GM12878 (cell line): ENCODE results near the gene LMF2. TPM values are rescaled to one million over a fixed set of nuclear protein-coding genes. Genes with fewer than 3 reads are reported as not detected.

Experiments used
- DPF2 ChIP-seq: fragments of 450-650 bp; IDR thresholded peaks from 2 replicates; pipeline ENCODE4 v1.6.1; 2017; ENCODE audit warnings: mild to moderate bottlenecking
- FOXK2 ChIP-seq: fragments of 450-650 bp; IDR thresholded peaks from 2 replicates; pipeline ENCODE4 v1.6.1; 2017; ENCODE audit warnings: mild to moderate bottlenecking, moderate library complexity
- FOXM1 ChIP-seq: IDR thresholded peaks from 2 replicates; pipeline ENCODE4 v1.6.1; 2012; ENCODE audit warnings: low read depth, mild to moderate bottlenecking, inconsistent platforms, low read length, moderate library complexity
- GABPA ChIP-seq: IDR thresholded peaks from 2 replicates; pipeline ENCODE4 v1.6.1; 2014; ENCODE audit warnings: antibody characterized with exemption, low read depth, mild to moderate bottlenecking, inconsistent platforms
- IKZF2 ChIP-seq, 2 experiments: fragments of 450-650 bp; IDR thresholded peaks; 2 replicates each; pipeline ENCODE4 v1.6.1; 2017; ENCODE audit warnings: mild to moderate bottlenecking in 2 of 2, moderate library complexity in 2 of 2
- LARP7 ChIP-seq: fragments of 450-650 bp; IDR thresholded peaks from 2 replicates; pipeline ENCODE4 v1.6.1; 2017; ENCODE audit warnings: mild to moderate bottlenecking
- MXI1 ChIP-seq: fragments of 150-350 bp; IDR thresholded peaks from 2 replicates; pipeline ENCODE4 v1.6.1; 2011; ENCODE audit warnings: low read depth, mild to moderate bottlenecking, inconsistent platforms, low read length, improper control_type of control experiment
- NKRF ChIP-seq: fragments of 450-650 bp; conservative IDR thresholded peaks from 2 replicates; pipeline ENCODE4 v1.6.1; 2017; ENCODE audit warnings: mild to moderate bottlenecking, moderate library complexity
- PAX8 ChIP-seq: fragments of 450-650 bp; IDR thresholded peaks from 2 replicates; pipeline ENCODE4 v1.6.1; 2017; ENCODE audit warnings: mild to moderate bottlenecking, moderate library complexity
- POLR2A ChIP-seq: IDR thresholded peaks from 2 replicates; pipeline ENCODE4 v1.6.1; 2011; ENCODE audit warnings: low read depth, mild to moderate bottlenecking, low read length
- RFX5 ChIP-seq: IDR thresholded peaks from 2 replicates; pipeline ENCODE4 v1.6.1; 2011; ENCODE audit warnings: low read depth, low read length, improper control_type of control experiment
- SMAD5 ChIP-seq: IDR thresholded peaks from 2 replicates; pipeline ENCODE4 v1.6.1; 2016; ENCODE audit warnings: antibody characterized with exemption, low read depth
- SMARCA5 ChIP-seq: fragments of 450-650 bp; IDR thresholded peaks from 2 replicates; pipeline ENCODE4 v1.6.1; 2017; ENCODE audit warnings: mild to moderate bottlenecking
- ZBTB33 ChIP-seq: fragments of 450-650 bp; IDR thresholded peaks from 2 replicates; pipeline ENCODE4 v1.6.1; 2017; ENCODE audit warnings: mild to moderate bottlenecking
- ZSCAN29 ChIP-seq: fragments of 450-650 bp; IDR thresholded peaks from 2 replicates; pipeline ENCODE4 v1.6.1; 2017; ENCODE audit warnings: mild to moderate bottlenecking, moderate library complexity
- polyA plus RNA-seq, 11 experiments: library from polyadenylated mRNA; depleted of rRNA in 4 of 11; unstranded in 6 of 11; stranded (reverse) in 5 of 11; fragments of >200 nt; fragmentation: Nextera tagmentation in 4 of 11; fragmentation: Illumina TruSeq in 1 of 11; extraction: Ambion mirVana in 4 of 11; extraction: Trizol in 1 of 11; gene quantifications; 1 replicate in 1 of 11; 2 replicates in 10 of 11; pipeline versions ENCODE4 v1.2.1 to v1.2.3, GENCODE V29; 2011 to 2016; ENCODE audit warnings: inconsistent platforms in 2 of 11, missing spikeins in 2 of 11, low read depth in 1 of 11
- total RNA-seq, 4 experiments: library from RNA; depleted of rRNA in 3 of 4; stranded (reverse); fragments of >200 nt in 3 of 4; fragmentation: Illumina TruSeq in 1 of 4; extraction: Trizol in 1 of 4; gene quantifications; 2 replicates each; pipeline versions ENCODE4 v1.2.1 to v1.2.3, GENCODE V29; 2013 to 2021
- TF ChIP-seq, protein P1 (sequence below): fragments of 450-650 bp; IDR thresholded peaks from 2 replicates; pipeline ENCODE4 v1.6.1; 2018; ENCODE audit warnings: mild to moderate bottlenecking, low read depth, moderate library complexity; ENCODE audit not compliant: partially characterized antibody
- TF ChIP-seq, protein P2 (sequence below): fragments of 150-350 bp; IDR thresholded peaks from 2 replicates; pipeline ENCODE4 v1.6.1; 2016; ENCODE audit warnings: low read depth, low read length

The LMF2 gene
- total and polyA plus RNA-seq, 10 of the 15 experiments (the other 5 are each of a cell fraction or from before 2014, with no cell fraction given), result 0.08 to 57.5 (median 21.2) TPM

GRCh38 chr22:50507991-50508884 lies 736 bp upstream of the LMF2 start, which contains the start of gene NCAPH2 (continued):
- TF ChIP-seq, protein P1, sequence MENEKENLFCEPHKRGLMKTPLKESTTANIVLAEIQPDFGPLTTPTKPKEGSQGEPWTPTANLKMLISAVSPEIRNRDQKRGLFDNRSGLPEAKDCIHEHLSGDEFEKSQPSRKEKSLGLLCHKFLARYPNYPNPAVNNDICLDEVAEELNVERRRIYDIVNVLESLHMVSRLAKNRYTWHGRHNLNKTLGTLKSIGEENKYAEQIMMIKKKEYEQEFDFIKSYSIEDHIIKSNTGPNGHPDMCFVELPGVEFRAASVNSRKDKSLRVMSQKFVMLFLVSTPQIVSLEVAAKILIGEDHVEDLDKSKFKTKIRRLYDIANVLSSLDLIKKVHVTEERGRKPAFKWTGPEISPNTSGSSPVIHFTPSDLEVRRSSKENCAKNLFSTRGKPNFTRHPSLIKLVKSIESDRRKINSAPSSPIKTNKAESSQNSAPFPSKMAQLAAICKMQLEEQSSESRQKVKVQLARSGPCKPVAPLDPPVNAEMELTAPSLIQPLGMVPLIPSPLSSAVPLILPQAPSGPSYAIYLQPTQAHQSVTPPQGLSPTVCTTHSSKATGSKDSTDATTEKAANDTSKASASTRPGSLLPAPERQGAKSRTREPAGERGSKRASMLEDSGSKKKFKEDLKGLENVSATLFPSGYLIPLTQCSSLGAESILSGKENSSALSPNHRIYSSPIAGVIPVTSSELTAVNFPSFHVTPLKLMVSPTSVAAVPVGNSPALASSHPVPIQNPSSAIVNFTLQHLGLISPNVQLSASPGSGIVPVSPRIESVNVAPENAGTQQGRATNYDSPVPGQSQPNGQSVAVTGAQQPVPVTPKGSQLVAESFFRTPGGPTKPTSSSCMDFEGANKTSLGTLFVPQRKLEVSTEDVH, result peak; percentile 86
- TF ChIP-seq DPF2, result no peak
- 0 out of 2 replicates have a peak, but pooled peaks have one; percentile 38 for TF ChIP-seq RFX5
- TF ChIP-seq ZSCAN29, result no peak
- no peak for TF ChIP-seq SMARCA5
- TF ChIP-seq IKZF2 (IDR thresholded peaks at IDR 0.05), result 0 out of 4 replicates have a peak, but pooled peaks of 1 of the 2 experiments have one; percentile 24
- TF ChIP-seq MXI1, result peak; percentile 51
- TF ChIP-seq FOXM1, result no peak
- TF ChIP-seq ZBTB33, result no peak
- peak; percentile 69; the same call in 1 of the 2 replicates for TF ChIP-seq LARP7
- TF ChIP-seq POLR2A, result peak; percentile 98
- peak; percentile 81; the same call in 1 of the 2 replicates for TF ChIP-seq GABPA
- TF ChIP-seq SMAD5, result peak; percentile 37; the same call in 1 of the 2 replicates
- TF ChIP-seq NKRF, result peak; percentile 96
- TF ChIP-seq, protein P2, sequence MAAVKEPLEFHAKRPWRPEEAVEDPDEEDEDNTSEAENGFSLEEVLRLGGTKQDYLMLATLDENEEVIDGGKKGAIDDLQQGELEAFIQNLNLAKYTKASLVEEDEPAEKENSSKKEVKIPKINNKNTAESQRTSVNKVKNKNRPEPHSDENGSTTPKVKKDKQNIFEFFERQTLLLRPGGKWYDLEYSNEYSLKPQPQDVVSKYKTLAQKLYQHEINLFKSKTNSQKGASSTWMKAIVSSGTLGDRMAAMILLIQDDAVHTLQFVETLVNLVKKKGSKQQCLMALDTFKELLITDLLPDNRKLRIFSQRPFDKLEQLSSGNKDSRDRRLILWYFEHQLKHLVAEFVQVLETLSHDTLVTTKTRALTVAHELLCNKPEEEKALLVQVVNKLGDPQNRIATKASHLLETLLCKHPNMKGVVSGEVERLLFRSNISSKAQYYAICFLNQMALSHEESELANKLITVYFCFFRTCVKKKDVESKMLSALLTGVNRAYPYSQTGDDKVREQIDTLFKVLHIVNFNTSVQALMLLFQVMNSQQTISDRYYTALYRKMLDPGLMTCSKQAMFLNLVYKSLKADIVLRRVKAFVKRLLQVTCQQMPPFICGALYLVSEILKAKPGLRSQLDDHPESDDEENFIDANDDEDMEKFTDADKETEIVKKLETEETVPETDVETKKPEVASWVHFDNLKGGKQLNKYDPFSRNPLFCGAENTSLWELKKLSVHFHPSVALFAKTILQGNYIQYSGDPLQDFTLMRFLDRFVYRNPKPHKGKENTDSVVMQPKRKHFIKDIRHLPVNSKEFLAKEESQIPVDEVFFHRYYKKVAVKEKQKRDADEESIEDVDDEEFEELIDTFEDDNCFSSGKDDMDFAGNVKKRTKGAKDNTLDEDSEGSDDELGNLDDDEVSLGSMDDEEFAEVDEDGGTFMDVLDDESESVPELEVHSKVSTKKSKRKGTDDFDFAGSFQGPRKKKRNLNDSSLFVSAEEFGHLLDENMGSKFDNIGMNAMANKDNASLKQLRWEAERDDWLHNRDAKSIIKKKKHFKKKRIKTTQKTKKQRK, result no peak
- no peak for TF ChIP-seq PAX8
- TF ChIP-seq FOXK2, result 0 out of 2 replicates have a peak, but pooled peaks have one; percentile 43
